HG02642 (cell line): Measurements from ENCODE around the gene AICDA.
A peak's percentile ranks its signal among the peaks of the same experiment; 100 is the strongest.
"Not testable (repeated sequence)": the region's sequence is repeated elsewhere in the genome, so short reads cannot be mapped to it uniquely, and the experiment has no call there.

Source experiments
- ATAC-seq: cut with Tn5 transposase; IDR thresholded peaks from one replicate; pipeline ENCODE4 v1.9.1; 2021; ENCODE audit warnings: mild to moderate bottlenecking; ENCODE audit not compliant: unreplicated experiment, poor library complexity

The AICDA gene

GRCh38 chr12:8612629-8613028 lies at the start of gene AICDA:
AICDA (minus strand) TSS chr12:8612859; CDS start chr12:8612767, 92 bp downstream.
- ATAC-seq: peak; percentile 37

- no peak for ATAC-seq
Measured at GRCh38 chr12:8661751-8662150, 49.1 kb upstream of the AICDA start.

GRCh38 chr12:8661016-8661415 lies 48.4 kb upstream of the AICDA start:
- no peak for ATAC-seq

DNA sequence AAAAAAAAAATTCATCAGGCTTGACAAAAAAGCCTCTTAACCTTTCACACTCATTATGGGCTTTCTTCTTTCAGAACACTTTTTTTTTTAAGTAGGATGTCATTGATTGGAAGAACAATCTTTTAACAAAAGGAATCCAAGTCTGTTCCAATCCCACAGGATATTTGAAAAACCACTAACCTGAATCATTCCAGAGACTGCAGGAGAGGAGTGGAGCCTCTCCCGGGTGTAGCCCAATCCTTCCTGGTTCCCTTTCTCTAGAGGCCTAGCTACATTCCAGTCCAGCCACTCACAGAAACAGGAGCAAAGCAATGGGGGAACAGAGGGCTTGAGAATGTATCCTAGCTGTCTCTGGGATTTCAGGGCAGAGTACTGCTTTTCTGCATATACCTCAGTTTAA lies 45.7 kb upstream of the AICDA start:
- no peak for ATAC-seq

GRCh38 chr12:8655421-8655820 lies 42.8 kb upstream of the AICDA start:
- no peak for ATAC-seq

DNA sequence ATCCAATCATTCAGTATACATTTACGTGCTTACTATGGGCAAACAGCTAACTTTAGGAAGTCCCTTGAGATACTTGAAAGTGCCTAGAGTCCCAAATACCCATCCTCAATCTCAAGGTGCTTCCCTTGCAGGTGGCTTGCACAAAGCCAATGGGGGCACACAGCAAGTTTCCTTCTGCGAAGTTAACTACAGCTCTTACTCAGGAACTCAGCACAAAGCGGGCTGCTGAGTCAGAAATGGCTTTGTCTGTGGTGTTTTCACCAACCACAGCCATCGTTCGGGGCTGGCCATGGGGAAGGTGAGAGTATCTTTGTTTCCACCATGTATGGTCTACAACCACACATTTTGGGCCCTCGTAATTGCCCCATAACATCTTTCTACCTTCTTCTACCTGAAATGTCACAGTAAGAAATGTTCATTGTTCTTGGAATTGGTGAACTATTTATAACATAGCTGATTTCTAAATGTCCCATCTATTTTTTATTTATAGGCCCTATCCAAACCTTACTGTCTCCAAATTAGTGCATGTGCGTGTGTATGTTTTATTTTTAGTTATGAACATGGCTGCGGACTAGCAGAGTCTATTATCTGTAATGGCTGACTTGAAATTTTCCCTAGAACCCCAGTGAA lies 36.0 kb upstream of the AICDA start:
- peak; percentile 78 for ATAC-seq

DNA sequence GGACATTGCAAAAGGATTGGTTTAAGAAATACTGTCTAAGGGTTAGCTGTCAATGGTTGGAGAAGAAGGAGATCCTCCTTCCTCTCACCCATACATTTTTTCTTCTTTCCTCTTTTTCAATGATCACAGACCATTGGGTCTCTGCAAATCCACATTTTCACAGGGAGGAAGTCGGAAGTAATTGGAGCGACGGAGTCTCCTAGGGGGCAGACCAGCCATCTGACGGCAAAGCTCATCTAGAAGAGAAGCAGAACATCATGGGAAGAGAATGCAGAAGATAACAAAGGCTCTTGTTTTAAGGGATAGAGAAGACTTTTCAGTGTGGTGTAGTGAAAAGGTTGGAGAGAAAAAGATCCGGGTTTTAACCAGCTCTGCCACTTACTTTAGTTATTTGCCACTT lies 35.3 kb upstream of the AICDA start:
- no peak for ATAC-seq

- ATAC-seq: peak; percentile 62
Measured at GRCh38 chr12:8644345-8645248, 31.9 kb upstream of the AICDA start.

DNA sequence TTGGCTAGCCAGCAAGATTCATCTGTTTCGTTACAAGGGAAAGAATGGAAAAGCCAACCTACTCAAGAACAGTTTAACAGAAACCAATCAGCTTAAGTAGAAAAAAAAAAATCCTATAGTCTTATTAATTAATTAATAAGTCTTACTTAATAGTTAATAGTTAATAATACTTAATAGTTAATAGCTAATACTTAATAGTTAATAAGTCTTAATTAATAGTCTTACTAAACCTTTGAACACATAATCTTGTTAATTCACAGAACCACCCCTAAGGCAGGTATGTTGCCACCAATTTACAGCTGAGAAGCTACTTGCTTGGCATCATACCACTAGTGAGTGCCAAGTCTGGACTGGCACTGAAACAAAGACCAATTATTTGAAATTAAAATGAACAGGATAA lies 30.1 kb upstream of the AICDA start:
- no peak for ATAC-seq

DNA sequence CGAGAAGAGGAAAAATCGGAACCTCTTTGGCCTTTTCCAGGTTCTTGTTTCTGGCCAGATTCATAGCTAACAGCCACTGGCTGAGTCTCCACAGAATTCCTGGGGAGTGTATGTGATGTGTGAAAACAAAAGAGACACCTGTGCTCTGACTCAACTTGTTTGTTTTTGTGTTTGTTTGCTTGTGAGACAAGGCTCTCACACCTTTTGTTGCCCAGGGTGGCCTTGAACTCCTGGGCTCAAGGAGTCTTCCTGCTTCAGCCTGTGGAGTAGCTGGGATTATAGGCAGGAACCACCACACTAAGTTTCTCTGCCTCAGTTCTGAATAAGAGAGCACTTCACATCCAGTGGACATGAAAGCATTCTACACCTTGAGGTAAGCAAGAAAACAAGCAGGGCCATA lies 27.3 kb upstream of the AICDA start:
- ATAC-seq: no peak

DNA sequence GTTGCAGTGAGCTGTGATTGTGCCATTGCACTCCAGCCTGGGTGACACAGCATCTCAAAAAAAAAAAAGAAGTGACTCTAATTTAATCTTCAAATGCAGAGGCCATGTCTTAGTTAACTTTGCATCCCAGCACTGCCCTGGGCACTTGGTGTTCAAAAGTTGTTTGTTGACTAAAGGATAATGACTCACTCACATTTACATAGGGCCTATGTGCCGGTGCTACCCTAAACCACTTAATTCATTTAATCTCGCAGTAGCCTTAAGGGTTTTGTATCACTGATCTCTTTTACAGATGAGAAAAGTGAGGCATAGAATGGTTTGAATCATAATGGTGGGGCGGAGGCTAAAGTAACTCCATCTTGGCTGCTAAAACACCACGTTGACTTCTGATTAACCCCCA lies 26.3 kb upstream of the AICDA start:
- ATAC-seq: no peak

- no peak for ATAC-seq
Measured at GRCh38 chr12:8637666-8638065, 25.0 kb upstream of the AICDA start.

DNA sequence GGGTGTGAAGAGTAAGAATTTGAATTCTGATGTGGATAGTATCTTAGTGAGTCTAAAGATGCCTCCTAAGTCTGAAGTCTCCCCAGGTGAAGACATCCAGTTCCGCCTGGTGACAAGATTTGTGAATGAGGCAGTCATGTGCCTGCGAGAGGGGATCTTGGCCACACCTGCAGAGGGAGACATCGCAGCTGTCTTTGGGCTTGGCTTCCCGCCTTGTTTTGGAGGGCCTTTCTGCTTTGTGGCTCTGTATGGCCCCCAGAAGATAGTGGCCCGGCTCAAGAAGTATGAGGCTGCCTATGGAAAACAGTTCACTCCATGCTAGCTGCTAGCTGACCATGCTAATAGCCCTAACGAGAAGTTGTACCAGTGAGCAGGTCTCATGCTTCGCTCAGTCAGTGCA lies 24.6 kb upstream of the AICDA start:
- ATAC-seq: no peak

GRCh38 chr12:8636581-8636980 lies 23.9 kb upstream of the AICDA start:
- no peak for ATAC-seq

- ATAC-seq: not testable (repeated sequence)
Measured at GRCh38 chr12:8636007-8636346, 23.3 kb upstream of the AICDA start.

DNA sequence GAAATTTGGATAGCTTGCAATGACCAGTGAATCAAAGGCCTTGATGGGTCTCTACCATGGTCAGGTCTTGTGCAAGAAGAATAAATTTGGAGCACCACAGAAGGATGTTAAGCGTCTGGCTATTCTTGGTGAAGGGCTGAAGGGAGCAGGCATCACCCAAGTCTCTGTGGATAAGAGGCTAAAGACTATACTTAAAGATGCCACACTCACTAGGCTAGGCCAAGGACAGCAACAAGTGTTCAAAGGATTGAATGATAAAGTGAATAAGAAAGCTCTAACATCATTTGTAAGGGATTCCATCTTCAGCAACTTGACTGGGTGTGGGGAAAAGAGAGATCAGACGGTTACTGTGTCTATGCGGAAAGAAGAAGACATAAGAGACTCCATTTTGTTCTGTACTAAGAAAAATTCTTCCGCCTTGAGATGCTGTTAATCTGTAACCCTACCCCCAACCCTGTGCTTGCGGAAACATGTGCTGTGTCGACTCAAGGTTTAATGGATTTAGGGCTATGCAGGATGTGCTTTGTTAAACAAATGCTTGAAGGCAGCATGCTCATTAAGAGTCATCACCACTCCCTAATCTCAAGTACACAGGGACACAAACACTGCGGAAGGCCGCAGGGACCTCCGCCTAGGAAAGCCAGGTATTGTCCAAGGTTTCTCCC lies 22.8 kb upstream of the AICDA start:
- ATAC-seq: not testable (repeated sequence)

DNA sequence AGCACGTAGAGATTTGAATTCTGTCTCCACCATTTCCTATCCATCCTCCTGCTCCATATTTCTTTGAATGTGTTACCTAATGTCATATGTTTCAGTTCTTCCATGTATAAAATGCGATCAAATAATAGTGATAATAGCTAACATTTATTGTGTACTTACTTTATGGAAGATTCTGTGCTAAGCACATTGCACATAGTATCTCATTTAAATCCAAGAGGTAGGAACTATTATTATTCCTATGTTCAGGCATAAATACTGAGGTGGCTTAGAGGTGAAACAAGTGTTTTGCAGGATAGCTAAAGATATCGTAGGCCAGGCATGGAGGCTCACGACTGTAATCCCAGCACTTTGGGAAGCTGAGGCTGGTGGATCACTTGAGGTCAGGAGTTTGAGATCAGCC lies 17.5 kb upstream of the AICDA start:
- ATAC-seq: peak; percentile 4

- peak; percentile 94 for ATAC-seq
Measured at GRCh38 chr12:8629486-8630033, 16.9 kb upstream of the AICDA start.

DNA sequence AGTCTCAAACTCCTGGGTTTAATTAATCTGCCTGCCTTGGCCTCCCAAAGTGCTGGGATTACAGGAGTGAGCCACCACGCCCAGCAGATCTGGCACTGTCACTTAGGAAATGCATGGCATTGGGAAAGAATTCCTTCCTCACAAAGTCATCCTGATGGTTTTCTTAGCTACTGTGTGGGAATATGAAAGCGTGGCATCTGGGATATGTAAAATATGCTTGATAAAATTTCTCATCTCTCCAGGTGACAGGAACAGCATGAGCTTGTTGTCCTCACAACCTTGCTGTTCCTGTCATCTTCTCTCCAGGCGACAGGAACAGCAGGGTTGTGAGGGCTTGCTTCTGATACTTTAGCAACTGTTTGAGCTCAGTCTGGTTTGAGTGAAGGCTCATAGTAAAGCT lies 16.1 kb upstream of the AICDA start:
- ATAC-seq: no peak

- ATAC-seq: not testable (repeated sequence)
Measured at GRCh38 chr12:8624750-8625149, 12.1 kb upstream of the AICDA start.

DNA sequence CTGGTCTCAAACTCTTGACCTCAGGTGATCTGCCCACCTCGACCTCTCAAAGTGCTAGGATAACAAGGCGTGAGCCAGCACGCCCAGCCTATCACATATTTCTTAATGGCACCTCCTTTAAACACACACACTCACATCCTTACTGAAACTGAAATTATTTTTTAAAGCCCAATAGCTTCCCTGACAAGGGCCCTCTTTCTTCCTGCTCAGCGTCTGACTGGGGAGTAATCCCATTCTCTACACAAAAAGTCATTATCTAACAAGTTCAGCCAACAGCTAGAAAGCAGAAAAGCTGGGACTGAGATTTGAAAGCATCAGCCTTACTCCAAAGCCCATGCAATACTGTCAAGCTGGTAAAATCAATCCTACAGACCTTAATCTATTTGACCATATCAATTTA lies 10.0 kb upstream of the AICDA start:
- no peak for ATAC-seq
